ENCODE data around the gene ADPRH.

The ADPRH gene

GRCh38 chr3:119620899-119621298 is 41.6 kb downstream of the ADPRH start:
- H3K36me3 Mint-ChIP-seq (ENCODE audit: low read depth), result no peaks in the 10 kb centered on the region
- no peaks in the 10 kb centered on the region for H3K4me1 Mint-ChIP-seq
- H3K9me3 Mint-ChIP-seq, result no peaks in the 10 kb centered on the region
- H3K27ac Mint-ChIP-seq, result no peak overlapping the region
- ATAC-seq (no peak), DNase-seq (no peak)
- no peak overlapping the region for H3K4me3 Mint-ChIP-seq
- H3K27me3 Mint-ChIP-seq, result peaks cover 8% of the 10 kb centered on the region

GRCh38 chr3:119624002-119624720 is 44.9 kb downstream of the ADPRH start:
- Mint-ChIP-seq H3K36me3 (ENCODE audit: low read depth) (no peaks in the 10 kb centered on the region), H3K27me3 (peaks cover 7% of the 10 kb centered on the region), H3K27ac (no peak overlapping the region), H3K4me1 (peaks cover 28% of the 10 kb centered on the region), H3K9me3 (no peaks in the 10 kb centered on the region), H3K4me3 (no peak overlapping the region)
- no peak for ATAC-seq
- DNase-seq, result no peak

GRCh38 chr3:119625451-119626153 is 46.3 kb downstream of the ADPRH start:
- H3K4me3 Mint-ChIP-seq, result no peak overlapping the region
- H3K27me3 Mint-ChIP-seq, result peaks cover 7% of the 10 kb centered on the region
- no peaks in the 10 kb centered on the region for H3K9me3 Mint-ChIP-seq
- H3K27ac Mint-ChIP-seq, result peak overlapping the region; percentile 32
- ATAC-seq (no peak), DNase-seq (no peak)
- no peaks in the 10 kb centered on the region for H3K36me3 Mint-ChIP-seq (ENCODE audit: low read depth)
- H3K4me1 Mint-ChIP-seq, result peaks cover 32% of the 10 kb centered on the region

- Mint-ChIP-seq H3K4me1 (peaks cover 34% of the 10 kb centered on the region), H3K27ac (no peak overlapping the region), H3K27me3 (peaks cover 7% of the 10 kb centered on the region), H3K36me3 (ENCODE audit: low read depth) (no peaks in the 10 kb centered on the region), H3K4me3 (no peak overlapping the region), H3K9me3 (no peaks in the 10 kb centered on the region)
- ATAC-seq, result no peak
- DNase-seq, result no peak
Observed at GRCh38 chr3:119626196-119626595, 46.9 kb downstream of the ADPRH start.

GRCh38 chr3:119627461-119627860 is 48.2 kb downstream of the ADPRH start:
- DNase-seq (peak; percentile 34), ATAC-seq (peak; percentile 42)
- no peaks in the 10 kb centered on the region for H3K36me3 Mint-ChIP-seq (ENCODE audit: low read depth)
- H3K27me3 Mint-ChIP-seq, result peaks cover 7% of the 10 kb centered on the region
- H3K4me3 Mint-ChIP-seq, result no peak overlapping the region
- H3K9me3 Mint-ChIP-seq, result no peaks in the 10 kb centered on the region
- peaks cover 34% of the 10 kb centered on the region for H3K4me1 Mint-ChIP-seq
- peak overlapping the region; percentile 73 for H3K27ac Mint-ChIP-seq

GRCh38 chr3:119628390-119628789 is 49.1 kb downstream of the ADPRH start:
- peak overlapping the region; percentile 24 for H3K4me3 Mint-ChIP-seq
- ATAC-seq, result peak; percentile 88
- H3K4me1 Mint-ChIP-seq, result peaks cover 34% of the 10 kb centered on the region
- DNase-seq, result peak; percentile 44
- no peaks in the 10 kb centered on the region for H3K9me3 Mint-ChIP-seq
- H3K36me3 Mint-ChIP-seq (ENCODE audit: low read depth), result no peaks in the 10 kb centered on the region
- peaks cover 7% of the 10 kb centered on the region for H3K27me3 Mint-ChIP-seq
- peak overlapping the region; percentile 73 for H3K27ac Mint-ChIP-seq

- H3K27ac Mint-ChIP-seq, result peak overlapping the region; percentile 73
- DNase-seq (no peak), ATAC-seq (peak; percentile 16)
- no peak overlapping the region for H3K4me3 Mint-ChIP-seq
- H3K36me3 Mint-ChIP-seq (ENCODE audit: low read depth), result no peaks in the 10 kb centered on the region
- H3K27me3 Mint-ChIP-seq, result peaks cover 7% of the 10 kb centered on the region
- H3K9me3 Mint-ChIP-seq, result no peaks in the 10 kb centered on the region
- H3K4me1 Mint-ChIP-seq, result peaks cover 34% of the 10 kb centered on the region
Observed at GRCh38 chr3:119628816-119629445, 49.6 kb downstream of the ADPRH start.

GRCh38 chr3:119630128-119630879 is 51.0 kb downstream of the ADPRH start:
- ATAC-seq (no peak), DNase-seq (no peak)
- Mint-ChIP-seq H3K27me3 (peaks cover 7% of the 10 kb centered on the region), H3K9me3 (no peaks in the 10 kb centered on the region), H3K36me3 (ENCODE audit: low read depth) (no peaks in the 10 kb centered on the region), H3K27ac (no peak overlapping the region), H3K4me1 (peaks cover 34% of the 10 kb centered on the region), H3K4me3 (no peak overlapping the region)

- H3K36me3 Mint-ChIP-seq (ENCODE audit: low read depth), result no peaks in the 10 kb centered on the region
- ATAC-seq (no peak), DNase-seq (no peak)
- peaks cover 34% of the 10 kb centered on the region for H3K4me1 Mint-ChIP-seq
- peaks cover 7% of the 10 kb centered on the region for H3K27me3 Mint-ChIP-seq
- no peak overlapping the region for H3K4me3 Mint-ChIP-seq
- H3K9me3 Mint-ChIP-seq, result no peaks in the 10 kb centered on the region
- H3K27ac Mint-ChIP-seq, result no peak overlapping the region
Observed at GRCh38 chr3:119630880-119631329, 51.6 kb downstream of the ADPRH start.

GRCh38 chr3:119631516-119631915 is 52.2 kb downstream of the ADPRH start:
- Mint-ChIP-seq H3K36me3 (ENCODE audit: low read depth) (no peaks in the 10 kb centered on the region), H3K4me3 (no peak overlapping the region), H3K9me3 (no peaks in the 10 kb centered on the region), H3K4me1 (peaks cover 31% of the 10 kb centered on the region), H3K27me3 (peaks cover 7% of the 10 kb centered on the region), H3K27ac (no peak overlapping the region)
- ATAC-seq (no peak), DNase-seq (no peak)

GRCh38 chr3:119632216-119632615 is 52.9 kb downstream of the ADPRH start:
- Mint-ChIP-seq H3K9me3 (no peaks in the 10 kb centered on the region), H3K36me3 (ENCODE audit: low read depth) (no peaks in the 10 kb centered on the region), H3K27ac (no peak overlapping the region), H3K4me1 (peaks cover 28% of the 10 kb centered on the region), H3K27me3 (peaks cover 7% of the 10 kb centered on the region), H3K4me3 (no peak overlapping the region)
- no peak for DNase-seq
- no peak for ATAC-seq

GRCh38 chr3:119632829-119633228 is 53.5 kb downstream of the ADPRH start:
- ATAC-seq (no peak), DNase-seq (no peak)
- Mint-ChIP-seq H3K27me3 (peaks cover 7% of the 10 kb centered on the region), H3K9me3 (peaks cover 2% of the 10 kb centered on the region), H3K4me1 (peaks cover 27% of the 10 kb centered on the region), H3K27ac (no peak overlapping the region), H3K36me3 (ENCODE audit: low read depth) (peaks cover 1% of the 10 kb centered on the region), H3K4me3 (no peak overlapping the region)

- DNase-seq (no peak), ATAC-seq (no peak)
- Mint-ChIP-seq H3K27me3 (no peaks in the 10 kb centered on the region), H3K27ac (no peak overlapping the region), H3K36me3 (ENCODE audit: low read depth) (peaks cover 9% of the 10 kb centered on the region), H3K4me1 (peaks cover 34% of the 10 kb centered on the region), H3K4me3 (no peak overlapping the region), H3K9me3 (peaks cover 9% of the 10 kb centered on the region)
Observed at GRCh38 chr3:119635719-119636118, 56.4 kb downstream of the ADPRH start.

GRCh38 chr3:119636249-119636648 is 57.0 kb downstream of the ADPRH start:
- Mint-ChIP-seq H3K36me3 (ENCODE audit: low read depth) (peaks cover 11% of the 10 kb centered on the region), H3K4me3 (no peak overlapping the region), H3K4me1 (peaks cover 32% of the 10 kb centered on the region), H3K27ac (no peak overlapping the region), H3K9me3 (peaks cover 9% of the 10 kb centered on the region), H3K27me3 (no peaks in the 10 kb centered on the region)
- DNase-seq, result no peak
- ATAC-seq, result no peak
